T-helper 22 cell (primary cell): ENCODE results near the gene CHRNA1.

Source experiments
- DNase-seq: peaks from one replicate; pipeline ENCODE4 v3.0.0-alpha.2; 2020; ENCODE audit warnings: low read depth

CHRNA1 gene

DNA sequence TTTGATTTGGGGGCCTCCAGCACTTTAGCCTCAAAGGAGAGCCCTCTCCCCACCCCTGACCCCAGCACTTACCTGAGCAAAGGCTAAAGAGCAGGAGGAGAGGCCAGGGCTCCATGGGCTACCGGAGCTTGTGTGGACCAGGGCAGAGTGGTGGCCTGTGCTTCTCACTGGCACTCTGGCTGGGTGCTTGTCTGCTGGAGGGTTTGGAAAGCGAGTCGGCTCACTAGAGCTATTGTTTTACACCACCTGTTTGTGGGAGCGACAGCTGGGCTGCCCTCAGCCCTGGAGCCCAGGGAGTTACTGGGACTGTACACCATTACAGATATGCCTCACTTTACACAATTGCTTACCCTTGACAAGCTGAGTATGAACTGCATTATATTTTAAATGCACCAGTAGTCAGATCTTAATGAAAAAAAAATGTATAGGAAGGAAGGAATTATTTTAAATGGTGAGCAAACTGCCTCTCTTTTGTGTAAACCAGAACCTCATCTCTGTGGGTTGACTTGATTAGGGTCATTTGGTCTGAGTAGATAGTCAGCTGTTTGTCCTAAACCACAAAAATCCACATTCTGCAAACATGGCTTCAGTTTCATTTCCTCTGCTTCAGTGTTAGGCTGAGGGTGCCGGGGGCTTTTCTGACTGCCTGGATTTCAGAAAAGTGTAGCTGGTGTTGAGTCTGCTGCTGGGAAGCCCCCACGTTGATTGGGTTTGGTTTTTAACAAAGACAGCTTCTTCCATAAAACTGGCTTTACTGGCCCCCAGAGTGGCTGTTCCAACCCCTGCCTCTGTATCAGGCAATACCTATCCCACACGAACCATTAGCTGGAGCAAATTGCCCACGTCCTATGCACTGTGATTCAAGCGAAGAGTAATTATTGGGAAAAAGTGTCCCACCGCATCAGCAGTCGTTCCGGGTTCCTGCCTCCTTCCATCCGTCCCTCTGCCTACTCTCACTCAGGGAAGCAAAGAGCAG is at the start of gene CHRNA1:
Gene CHRNA1, minus strand, starts transcription at position 193 of the 976 bp plus-strand sequence. Its CDS starts 78 bp downstream, at position 115.
- DNase-seq = no peak

DNA sequence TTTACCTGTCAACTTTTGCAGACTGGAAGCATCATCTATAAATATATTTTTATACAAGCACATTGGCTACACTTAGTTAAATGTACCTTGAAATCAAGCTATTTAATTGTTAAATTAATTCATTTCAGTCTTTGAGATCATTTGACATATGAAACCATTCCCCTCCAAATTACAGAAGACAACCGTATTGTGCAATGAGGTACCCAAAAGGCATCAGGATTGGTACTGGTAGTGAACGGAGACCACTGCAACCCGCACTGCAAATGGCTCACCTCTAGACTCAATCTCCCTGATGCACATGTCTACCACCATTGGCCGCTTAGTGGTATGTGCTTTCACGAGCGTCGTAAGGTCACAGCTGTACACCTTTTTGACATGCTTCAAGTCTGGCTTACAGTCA is 47.8 kb upstream of the CHRNA1 start:
- DNase-seq = no peak

DNA sequence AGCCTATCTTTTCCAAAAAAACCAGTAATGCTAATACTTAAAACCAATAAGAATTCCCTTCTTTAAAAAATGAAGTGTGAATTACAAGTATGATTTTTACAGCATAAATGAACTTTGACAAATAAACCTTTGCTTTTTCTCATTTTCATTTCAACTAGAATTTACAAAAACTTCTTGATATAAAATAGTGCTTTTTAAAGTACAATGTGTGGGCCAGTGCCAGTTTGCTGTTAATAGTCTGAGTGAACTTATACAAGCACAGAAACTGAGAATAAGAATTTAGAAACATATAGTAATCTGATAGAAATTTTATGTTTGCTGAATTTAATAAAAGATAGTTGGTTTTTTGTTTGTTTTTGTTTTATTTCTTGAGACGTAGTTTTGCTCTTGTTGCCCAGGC is 43.7 kb upstream of the CHRNA1 start:
- DNase-seq = no peak

DNA sequence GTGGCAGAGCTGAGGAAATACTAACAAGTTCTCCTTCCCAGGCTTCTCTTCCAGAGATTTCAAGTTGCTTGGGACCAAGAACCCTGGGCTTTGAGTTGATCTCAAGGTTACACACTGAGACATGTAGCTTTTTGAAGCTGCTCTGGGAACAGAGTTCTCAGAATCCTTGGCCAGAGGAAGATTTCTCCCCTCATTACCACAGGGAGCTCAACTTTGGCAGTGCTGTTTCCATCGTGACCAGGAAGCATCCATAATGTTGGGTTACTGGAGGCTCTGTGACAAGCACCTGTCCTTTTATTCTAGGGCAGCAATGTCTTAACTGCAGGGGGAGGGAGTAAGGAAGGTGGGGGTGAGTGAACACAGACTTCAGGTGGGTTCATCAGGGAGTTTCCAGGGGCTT is 41.5 kb upstream of the CHRNA1 start:
- DNase-seq = no peak

DNA sequence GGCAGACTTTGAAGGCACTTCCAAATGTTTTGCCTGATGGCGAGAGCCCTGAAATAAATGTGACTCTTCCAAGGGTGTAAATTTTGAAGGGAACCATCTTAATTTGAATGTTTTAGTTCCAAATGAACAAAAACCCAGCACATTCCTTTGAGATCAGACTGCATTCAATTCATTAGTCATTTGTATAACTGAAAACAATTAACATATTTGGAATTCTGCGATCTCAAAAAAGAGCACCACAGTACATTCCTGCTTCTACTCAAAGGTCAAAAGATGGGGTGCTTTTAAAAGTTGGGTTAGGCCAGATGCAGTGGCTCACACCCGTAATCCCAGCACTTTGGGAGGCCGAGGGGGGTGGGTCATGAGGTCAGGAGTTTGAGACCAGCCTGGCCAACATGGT is 38.2 kb upstream of the CHRNA1 start:
- DNase-seq = no peak

DNA sequence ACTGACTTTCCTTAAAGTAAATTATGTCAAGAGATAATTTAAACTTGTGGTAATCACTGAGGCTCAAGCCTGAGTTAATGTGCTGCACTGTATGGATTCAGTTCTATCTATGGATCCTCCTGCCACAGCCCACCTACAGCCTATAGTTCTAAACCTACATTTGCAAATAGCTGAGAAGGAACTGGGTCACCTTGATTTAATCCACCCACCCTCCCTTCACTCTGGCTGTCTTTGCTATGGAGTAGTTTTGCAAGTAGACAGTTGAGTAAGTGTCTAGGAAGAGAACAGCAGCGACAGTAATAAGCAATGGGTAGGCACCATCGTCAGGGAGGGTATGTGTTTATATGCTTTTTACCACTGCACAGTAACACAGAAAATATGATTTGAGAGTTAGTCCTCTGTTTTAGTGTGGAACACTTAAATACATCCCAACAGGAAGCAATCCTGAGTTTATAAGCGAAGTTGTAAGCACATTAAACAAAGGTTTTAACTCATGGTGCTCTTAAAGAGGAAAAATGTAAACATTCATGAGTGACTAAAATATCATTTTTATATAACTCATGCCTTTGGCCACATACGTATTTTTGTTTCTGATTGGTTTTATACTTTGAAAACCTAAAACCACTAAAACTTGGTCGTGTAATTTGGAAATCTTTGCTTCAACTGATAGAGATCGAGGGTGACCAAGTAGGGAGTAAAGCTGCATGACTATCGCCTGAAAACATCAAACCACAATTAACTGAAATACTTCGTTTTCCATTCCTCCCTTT is 36.3 kb upstream of the CHRNA1 start:
- no peak for DNase-seq

DNA sequence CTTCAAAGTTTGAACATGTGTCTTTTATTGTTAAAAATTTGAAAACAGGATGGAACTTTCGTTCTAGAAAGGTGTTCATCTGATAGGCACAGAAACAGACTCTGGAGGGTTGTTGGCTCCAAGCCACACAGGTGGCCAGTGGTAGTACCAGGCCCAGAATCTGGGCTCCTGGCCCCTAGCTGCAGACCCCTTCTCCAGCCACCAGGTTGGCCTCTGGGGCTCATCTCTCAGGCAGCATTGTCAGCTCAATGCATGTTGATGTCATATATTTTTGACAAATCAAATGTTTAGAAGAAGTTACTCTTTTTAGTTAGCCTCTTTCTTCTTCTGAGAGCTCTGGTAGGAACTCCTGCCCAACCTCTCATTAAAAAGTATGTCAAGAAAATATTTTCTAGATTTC is 34.5 kb upstream of the CHRNA1 start:
- no peak for DNase-seq

DNA sequence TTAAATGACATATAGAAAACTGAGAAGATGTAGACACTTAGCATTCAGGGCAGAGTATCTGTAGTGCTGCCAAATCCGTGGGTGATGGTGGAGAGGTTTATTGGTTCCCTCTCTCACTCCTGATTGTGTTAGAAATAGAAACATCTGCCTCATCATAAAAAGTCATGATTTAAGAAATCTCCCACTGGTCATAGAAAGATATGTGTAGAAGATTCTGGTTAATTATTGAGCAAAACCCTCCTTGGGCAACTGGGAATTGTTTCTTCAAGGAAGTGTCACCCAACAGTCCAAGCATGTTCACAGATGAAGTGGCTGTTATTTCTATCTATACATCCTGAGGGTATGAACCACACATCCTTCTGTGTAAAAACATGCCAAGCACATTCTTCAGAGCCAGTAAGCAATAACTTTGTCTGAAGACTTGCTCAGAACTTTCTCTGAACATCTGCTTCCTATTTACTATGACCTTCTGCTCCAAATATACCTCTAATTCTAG is 33.6 kb upstream of the CHRNA1 start:
- no peak for DNase-seq

DNA sequence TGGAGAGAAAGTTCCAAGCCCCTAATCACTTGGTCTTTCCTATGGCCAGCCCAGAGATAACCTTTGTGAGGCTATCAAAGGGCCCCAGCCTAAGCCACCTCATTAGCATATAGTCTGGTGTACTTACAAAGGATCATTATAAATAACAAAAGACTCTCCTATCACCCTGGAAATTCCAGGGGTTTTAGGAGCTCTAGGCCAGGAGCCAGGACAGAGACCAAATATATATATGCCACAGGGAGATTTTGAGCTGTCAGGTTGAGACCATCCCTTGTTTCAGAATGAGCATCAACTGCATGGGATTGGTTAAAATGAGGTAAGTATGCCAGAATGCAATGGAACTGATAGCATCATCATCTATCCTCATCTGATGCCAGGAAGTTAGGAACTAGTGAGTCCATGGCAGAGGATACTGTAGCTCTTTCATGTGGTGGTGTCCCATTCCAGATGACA is 32.1 kb upstream of the CHRNA1 start:
- no peak for DNase-seq

DNA sequence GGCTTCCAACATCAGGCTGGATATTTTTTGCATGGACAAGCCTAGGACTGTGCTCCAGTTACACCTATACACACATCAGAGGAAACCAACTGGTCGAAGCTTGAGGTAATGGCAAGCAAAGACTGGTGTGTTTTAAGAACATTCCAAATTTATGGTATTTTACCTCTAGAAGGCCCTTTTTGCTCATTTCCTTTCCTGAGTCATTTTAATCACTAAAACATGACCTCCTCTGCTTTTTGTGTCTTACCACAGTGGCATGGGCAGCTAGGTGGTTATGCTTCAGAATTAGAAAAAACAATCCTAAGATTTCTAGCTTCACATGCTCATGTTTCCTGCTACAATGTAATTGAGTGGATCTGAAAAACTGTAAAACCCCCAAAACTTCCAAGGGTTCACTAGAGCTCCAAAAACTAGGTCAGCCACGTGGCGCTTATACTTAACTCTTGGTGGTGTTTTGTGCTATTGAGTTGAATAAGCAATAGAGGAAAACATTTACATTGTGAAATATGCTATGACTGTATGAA is 30.6 kb upstream of the CHRNA1 start:
- no peak for DNase-seq

DNA sequence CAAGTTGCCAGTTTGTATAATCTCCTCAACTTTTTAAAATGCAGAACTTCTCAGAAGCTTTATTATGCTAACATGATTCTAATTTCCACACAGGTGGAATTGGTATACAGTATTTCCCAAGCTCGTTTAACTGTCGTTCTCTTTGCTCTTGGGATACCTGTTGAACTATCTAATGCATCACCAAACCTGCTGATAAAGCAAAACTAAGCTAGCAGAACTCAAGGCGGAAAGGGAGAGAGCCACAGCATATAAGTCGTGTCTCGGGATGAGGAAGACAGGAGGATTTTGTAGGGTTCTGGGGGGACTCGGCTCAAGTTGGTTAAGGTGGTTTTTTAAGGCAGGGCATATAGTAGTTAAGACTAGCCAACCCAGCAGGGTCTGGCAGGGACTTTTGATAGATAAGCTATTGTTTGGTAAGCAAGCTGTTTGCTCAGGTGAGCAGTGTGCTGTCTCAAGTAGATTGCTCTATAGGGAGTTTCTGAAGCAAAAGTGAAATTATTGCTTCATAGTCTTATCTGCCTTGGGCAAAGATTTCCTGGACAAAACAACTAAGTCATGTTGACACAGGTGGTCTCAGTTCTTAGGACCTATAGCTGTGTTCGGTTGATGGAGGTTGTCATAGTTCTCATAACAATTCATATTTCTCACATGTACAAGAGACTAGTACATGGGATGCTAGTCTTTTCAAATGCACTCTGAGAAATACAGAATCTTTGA is 28.2 kb upstream of the CHRNA1 start:
- no peak for DNase-seq

DNA sequence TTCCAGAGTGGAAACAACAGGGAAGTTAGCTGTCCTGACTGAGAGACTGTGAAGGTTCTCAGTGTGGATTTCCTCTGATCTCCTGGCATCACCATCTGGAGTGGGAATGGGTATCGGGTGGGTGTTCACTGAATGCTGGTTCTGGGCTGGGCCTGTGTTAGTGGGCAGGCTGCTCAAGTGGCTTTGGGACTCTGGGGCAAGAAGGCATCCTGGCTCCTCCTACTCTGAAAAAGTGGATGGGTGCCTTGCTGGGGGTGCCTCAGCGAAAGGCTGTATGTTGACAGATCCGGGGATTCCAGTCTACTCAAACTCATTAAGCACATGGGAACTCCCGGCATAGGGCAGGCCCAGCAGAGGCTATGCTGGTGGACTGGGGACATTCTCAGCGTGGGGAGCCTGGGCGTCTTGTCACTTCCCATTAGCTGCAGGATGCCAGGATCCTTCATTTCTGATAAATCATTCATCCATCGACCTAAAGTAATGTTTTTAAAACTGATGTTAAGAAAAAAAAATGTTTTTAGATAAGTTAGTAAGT is 27.5 kb upstream of the CHRNA1 start:
- no peak for DNase-seq

DNA sequence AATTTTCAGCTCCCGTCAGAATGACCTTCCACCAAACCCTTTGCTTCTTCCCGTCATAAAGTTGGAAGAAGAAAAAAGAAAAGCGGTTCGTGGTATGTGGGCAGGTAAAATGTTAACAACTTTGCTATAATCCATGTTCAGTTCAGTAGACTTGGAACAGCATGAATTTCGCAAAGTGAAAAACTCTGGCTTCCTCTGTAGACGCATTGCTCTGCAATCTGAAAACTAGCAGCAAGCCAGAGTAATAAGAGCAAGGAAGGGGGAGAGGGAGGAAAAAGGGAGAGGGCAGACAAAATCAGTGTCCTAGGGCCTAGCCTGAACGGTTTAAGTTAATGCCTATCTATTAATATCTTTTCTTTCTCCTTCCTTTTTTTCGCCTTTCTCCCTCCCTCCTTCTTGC is 26.7 kb upstream of the CHRNA1 start:
- no peak for DNase-seq

DNA sequence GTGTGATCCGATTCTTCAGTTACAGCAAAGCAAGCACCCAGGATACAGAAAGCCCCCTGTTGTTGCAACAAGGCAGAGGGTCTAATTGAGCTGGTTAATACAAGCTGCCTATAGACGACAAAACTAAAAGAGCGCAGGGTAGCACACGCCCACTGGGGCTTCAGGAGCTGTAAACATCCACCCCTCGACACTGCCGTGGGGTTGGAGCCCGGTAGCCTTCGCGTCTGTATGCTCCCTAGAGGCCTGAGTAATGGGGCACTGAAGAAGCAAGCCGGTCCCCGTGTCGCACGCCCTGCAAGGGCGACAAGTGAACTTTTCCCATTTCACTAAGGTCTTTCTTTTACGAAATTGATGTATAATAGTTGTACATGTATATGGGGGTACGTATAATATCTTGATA is 24.7 kb upstream of the CHRNA1 start:
- no peak for DNase-seq

DNA sequence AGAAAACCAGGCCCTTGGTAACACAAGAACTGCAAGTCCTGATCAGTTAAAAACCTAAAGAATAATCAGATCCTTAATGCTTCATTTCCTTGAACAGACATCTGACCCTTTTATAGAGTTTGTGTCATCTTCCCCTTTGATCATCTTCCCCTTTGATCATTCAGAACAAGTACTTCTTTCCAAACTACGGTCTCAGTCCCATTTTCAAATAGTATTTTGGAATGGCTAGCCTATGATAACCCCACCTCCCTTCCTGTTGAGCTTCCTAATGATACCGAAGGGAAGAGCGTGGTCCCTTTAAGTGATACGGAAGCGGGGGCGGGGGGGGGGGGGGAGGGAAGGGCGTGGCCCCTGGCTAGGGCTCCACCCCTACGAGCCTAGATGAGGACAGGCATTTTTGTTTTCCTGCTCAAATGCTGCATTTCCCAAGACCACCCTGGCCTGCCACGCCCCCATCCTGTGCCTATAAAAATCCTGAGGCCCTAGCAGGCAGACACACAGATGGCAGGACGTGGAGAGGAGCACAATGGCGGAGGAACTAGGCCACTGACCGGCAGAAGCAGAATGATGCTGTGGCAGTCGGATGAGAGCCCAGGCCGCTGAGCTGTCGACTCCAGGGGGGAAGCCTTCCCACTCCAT is 24.1 kb upstream of the CHRNA1 start:
- DNase-seq = no peak

DNA sequence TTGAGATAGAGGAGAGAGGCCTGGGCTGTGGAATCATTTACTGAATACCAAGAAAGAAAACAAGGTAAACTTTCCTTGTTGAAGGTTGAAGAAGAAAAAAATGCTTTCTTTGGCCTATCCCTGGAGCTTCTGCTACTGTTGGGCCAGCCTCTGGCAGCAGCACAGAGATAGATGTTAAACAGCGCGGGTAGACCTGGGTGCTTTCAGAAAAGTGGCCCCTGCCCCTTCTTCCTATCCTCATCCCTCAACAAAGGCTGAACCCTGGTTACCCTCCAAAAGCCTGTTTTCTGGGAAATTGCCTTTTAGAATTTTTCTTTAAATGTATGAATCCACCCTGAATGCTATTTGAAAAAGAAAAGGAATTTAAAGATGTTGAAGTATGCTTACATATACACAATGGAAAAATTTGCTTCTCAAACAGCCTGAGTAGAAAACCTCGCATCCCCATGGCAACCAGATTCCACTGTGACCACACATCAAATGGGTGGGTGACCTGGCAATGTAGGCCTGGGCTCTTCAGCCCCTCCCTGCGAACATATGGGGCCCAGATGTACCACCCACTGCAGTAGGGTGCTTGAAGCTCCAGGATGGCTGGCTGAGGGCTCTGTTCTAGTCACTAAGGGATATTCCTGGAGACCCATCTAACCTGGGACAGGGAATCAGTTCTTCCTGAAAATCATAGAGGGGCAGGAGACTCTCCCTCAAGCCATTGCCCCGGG is 23.4 kb upstream of the CHRNA1 start:
- no peak for DNase-seq

DNA sequence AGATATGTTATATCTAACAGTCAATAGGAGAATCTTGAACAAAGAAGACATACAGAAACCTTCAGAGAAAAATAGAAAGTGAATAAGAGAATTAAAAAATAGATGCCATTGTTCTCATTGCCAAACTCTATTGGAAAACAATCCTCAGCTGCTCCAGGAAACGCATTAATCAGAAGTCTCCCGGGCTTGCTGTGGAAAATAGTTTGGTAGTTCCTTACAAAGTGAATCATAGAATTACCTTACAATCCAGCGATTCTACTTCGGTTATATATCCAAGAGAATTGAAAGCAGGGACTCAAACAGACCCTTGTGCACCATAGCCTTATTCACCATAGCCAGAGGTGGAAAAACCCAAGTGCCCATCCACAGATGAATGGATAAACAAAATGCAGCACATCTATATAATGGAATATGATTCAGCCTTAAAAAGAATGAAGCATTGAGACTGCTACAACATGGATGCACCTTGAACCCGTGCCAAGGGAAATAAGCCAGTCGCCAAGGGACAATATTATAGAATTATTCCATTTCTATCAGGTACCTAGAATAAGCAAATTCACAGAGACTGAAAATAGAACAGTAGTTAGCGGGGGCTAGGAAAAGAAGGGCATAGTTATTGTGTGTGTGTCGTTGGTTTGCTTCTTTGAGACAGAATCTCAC is 21.9 kb upstream of the CHRNA1 start:
- DNase-seq = no peak

DNA sequence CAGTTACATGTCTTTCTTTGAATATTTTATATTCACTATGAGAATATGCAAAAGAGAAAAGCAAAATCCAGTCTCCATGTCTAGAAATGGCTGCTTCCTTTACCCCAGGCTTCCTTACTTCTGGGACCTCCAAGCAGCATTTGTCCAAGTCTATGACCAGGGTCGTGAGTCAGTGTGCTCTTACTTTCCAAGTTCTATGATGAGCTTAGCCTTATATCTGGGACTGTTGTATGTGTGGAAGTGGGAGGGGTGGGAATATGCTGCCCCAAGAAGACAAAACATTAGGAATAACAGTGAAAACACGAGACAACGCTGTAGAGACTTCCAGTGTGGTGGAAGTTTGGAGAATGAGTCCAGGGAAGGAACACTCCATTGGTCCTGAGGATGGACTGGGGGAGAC is 21.2 kb upstream of the CHRNA1 start:
- no peak for DNase-seq

DNA sequence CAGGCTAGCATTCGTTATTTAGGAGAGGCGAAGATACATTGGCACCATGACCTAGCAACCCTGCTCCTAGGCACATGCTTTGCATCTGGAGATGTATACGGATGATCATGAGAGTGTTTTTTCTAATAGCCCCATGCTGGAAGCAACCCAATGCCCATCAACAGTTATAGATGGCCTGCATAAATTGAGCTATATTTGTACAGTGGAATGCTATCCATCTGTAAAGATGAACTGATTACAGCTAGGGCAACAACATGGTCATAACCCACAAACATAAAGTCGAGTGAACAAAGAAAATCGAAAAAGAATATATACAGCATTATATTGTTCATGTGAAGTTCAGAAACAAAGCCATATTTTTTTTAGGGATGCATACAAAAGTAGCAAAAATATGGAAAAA is 20.6 kb upstream of the CHRNA1 start:
- DNase-seq = no peak

DNA sequence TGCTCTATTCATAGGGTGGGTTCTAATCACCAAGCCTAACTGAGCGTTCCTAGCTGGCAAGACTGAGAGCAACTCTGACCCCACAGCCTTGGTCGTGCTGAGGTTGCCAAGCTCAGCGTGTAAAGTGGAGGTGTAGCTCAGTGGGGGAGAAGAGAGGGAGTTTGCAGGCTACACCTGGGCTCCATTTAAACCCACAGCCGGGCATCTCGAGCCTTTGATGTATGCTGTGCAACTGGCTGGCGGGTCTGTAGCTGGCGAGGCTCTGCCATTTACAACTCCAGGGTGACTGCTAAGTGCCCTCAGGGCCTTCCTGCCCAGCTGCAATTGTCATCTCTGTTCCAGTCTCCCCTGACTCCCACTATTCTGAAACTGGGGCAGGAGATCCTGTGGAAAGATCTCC is 20.0 kb upstream of the CHRNA1 start:
- DNase-seq = no peak
